ENCODE results near the gene FSTL1.

The FSTL1 gene

GRCh38 chr3:120450600-120451271 is at the start of gene FSTL1:
Gene FSTL1, minus strand, starts transcription at chr3:120450992. Its CDS starts 246 bp downstream, at chr3:120450746.
- H3K36me3 ChIP-seq (ENCODE audit: control insufficient read depth in 2 of 2, insufficient read depth in 2 of 2, low read length in 2 of 2), result peaks cover 0 to 6% of the 10 kb centered on the region in 2 donors
- no peaks in the 10 kb centered on the region for H3K9me3 ChIP-seq (ENCODE audit: control insufficient read depth in 2 of 2, low read length in 2 of 2)
- H3K4me1 ChIP-seq (ENCODE audit: control insufficient read depth, insufficient read depth, low read length), result peaks cover 41% of the 10 kb centered on the region
- H3K27me3 ChIP-seq (ENCODE audit: control insufficient read depth in 1 of 2, insufficient read depth in 2 of 2, low read length in 2 of 2), result no peaks in the 10 kb centered on the region
- peak within 1 kb of the TSS; percentile 83 to 89 for H3K9ac ChIP-seq (ENCODE audit: low read length in 2 of 2)
- H3K27ac ChIP-seq (ENCODE audit: low read length), result peak within 1 kb of the TSS; percentile 96
- H3K4me3 ChIP-seq (ENCODE audit: low read length in 2 of 2), result peak within 1 kb of the TSS; percentile 44 to 84

GRCh38 chr3:120498556-120499346 is 48.0 kb upstream of the FSTL1 start:
- no peaks in the 10 kb centered on the region for H3K27me3 ChIP-seq (ENCODE audit: control insufficient read depth in 1 of 2, insufficient read depth in 2 of 2, low read length in 2 of 2)
- H3K9ac ChIP-seq (ENCODE audit: low read length in 2 of 2), result no peak overlapping the region
- H3K27ac ChIP-seq (ENCODE audit: low read length), result no peak overlapping the region
- no peaks in the 10 kb centered on the region for H3K36me3 ChIP-seq (ENCODE audit: control insufficient read depth in 2 of 2, insufficient read depth in 2 of 2, low read length in 2 of 2)
- peaks cover 6 to 9% of the 10 kb centered on the region in 2 donors for H3K9me3 ChIP-seq (ENCODE audit: control insufficient read depth in 2 of 2, low read length in 2 of 2)
- H3K4me3 ChIP-seq (ENCODE audit: low read length in 2 of 2), result no peak overlapping the region
- H3K4me1 ChIP-seq (ENCODE audit: control insufficient read depth, insufficient read depth, low read length), result peaks cover 3% of the 10 kb centered on the region

- H3K4me3 ChIP-seq (ENCODE audit: low read length in 2 of 2), result peak overlapping the region in 1 of 2 donors; percentile 33
- H3K9ac ChIP-seq (ENCODE audit: low read length in 2 of 2), result no peak overlapping the region
- H3K36me3 ChIP-seq (ENCODE audit: control insufficient read depth in 2 of 2, insufficient read depth in 2 of 2, low read length in 2 of 2), result no peaks in the 10 kb centered on the region
- peaks cover 6 to 9% of the 10 kb centered on the region in 2 donors for H3K9me3 ChIP-seq (ENCODE audit: control insufficient read depth in 2 of 2, low read length in 2 of 2)
- no peak overlapping the region for H3K27ac ChIP-seq (ENCODE audit: low read length)
- H3K27me3 ChIP-seq (ENCODE audit: control insufficient read depth in 1 of 2, insufficient read depth in 2 of 2, low read length in 2 of 2), result no peaks in the 10 kb centered on the region
- H3K4me1 ChIP-seq (ENCODE audit: control insufficient read depth, insufficient read depth, low read length), result peaks cover 3% of the 10 kb centered on the region
Measured at GRCh38 chr3:120497818-120498217, 47.0 kb upstream of the FSTL1 start.

- H3K27ac ChIP-seq (ENCODE audit: low read length), result peak overlapping the region; percentile 61
- H3K9ac ChIP-seq (ENCODE audit: low read length in 2 of 2), result peak overlapping the region in 1 of 2 donors; percentile 2
- H3K9me3 ChIP-seq (ENCODE audit: control insufficient read depth in 2 of 2, low read length in 2 of 2), result peaks cover 6 to 9% of the 10 kb centered on the region in 2 donors
- H3K36me3 ChIP-seq (ENCODE audit: control insufficient read depth in 2 of 2, insufficient read depth in 2 of 2, low read length in 2 of 2), result no peaks in the 10 kb centered on the region
- H3K4me3 ChIP-seq (ENCODE audit: low read length in 2 of 2), result peak overlapping the region in 1 of 2 donors; percentile 33
- peaks cover 3% of the 10 kb centered on the region for H3K4me1 ChIP-seq (ENCODE audit: control insufficient read depth, insufficient read depth, low read length)
- H3K27me3 ChIP-seq (ENCODE audit: control insufficient read depth in 1 of 2, insufficient read depth in 2 of 2, low read length in 2 of 2), result no peaks in the 10 kb centered on the region
Measured at GRCh38 chr3:120497336-120497735, 46.5 kb upstream of the FSTL1 start.

- peak overlapping the region; percentile 61 for H3K27ac ChIP-seq (ENCODE audit: low read length)
Measured at GRCh38 chr3:120496278-120497002, 45.6 kb upstream of the FSTL1 start.

GRCh38 chr3:120495809-120496208 is 45.0 kb upstream of the FSTL1 start:
- Histone ChIP-seq H3K9me3 (ENCODE audit: control insufficient read depth in 2 of 2, low read length in 2 of 2) (peaks cover 6 to 9% of the 10 kb centered on the region in 2 donors), H3K36me3 (ENCODE audit: control insufficient read depth in 2 of 2, insufficient read depth in 2 of 2, low read length in 2 of 2) (no peaks in the 10 kb centered on the region), H3K9ac (ENCODE audit: low read length in 2 of 2) (no peak overlapping the region), H3K27ac (ENCODE audit: low read length) (peak overlapping the region; percentile 11), H3K4me1 (ENCODE audit: control insufficient read depth, insufficient read depth, low read length) (peaks cover 3% of the 10 kb centered on the region), H3K27me3 (ENCODE audit: control insufficient read depth in 1 of 2, insufficient read depth in 2 of 2, low read length in 2 of 2) (no peaks in the 10 kb centered on the region), H3K4me3 (ENCODE audit: low read length in 2 of 2) (no peak overlapping the region)

More at GRCh38 chr3:120496278-120497002, 45.6 kb upstream of the FSTL1 start:
- peaks cover 3% of the 10 kb centered on the region for H3K4me1 ChIP-seq (ENCODE audit: control insufficient read depth, insufficient read depth, low read length)
- no peaks in the 10 kb centered on the region for H3K27me3 ChIP-seq (ENCODE audit: control insufficient read depth in 1 of 2, insufficient read depth in 2 of 2, low read length in 2 of 2)
- H3K36me3 ChIP-seq (ENCODE audit: control insufficient read depth in 2 of 2, insufficient read depth in 2 of 2, low read length in 2 of 2), result no peaks in the 10 kb centered on the region
- peaks cover 6 to 9% of the 10 kb centered on the region in 2 donors for H3K9me3 ChIP-seq (ENCODE audit: control insufficient read depth in 2 of 2, low read length in 2 of 2)
- no peak overlapping the region for H3K9ac ChIP-seq (ENCODE audit: low read length in 2 of 2)
- H3K4me3 ChIP-seq (ENCODE audit: low read length in 2 of 2), result no peak overlapping the region

- Histone ChIP-seq H3K36me3 (ENCODE audit: control insufficient read depth in 2 of 2, insufficient read depth in 2 of 2, low read length in 2 of 2) (no peaks in the 10 kb centered on the region), H3K27ac (ENCODE audit: low read length) (no peak overlapping the region)
Measured at GRCh38 chr3:120492103-120492502, 41.3 kb upstream of the FSTL1 start.

GRCh38 chr3:120489421-120489820 is 38.6 kb upstream of the FSTL1 start:
- Histone ChIP-seq H3K4me3 (ENCODE audit: low read length in 2 of 2) (no peak overlapping the region), H3K9ac (ENCODE audit: low read length in 2 of 2) (no peak overlapping the region), H3K27me3 (ENCODE audit: control insufficient read depth in 1 of 2, insufficient read depth in 2 of 2, low read length in 2 of 2) (no peaks in the 10 kb centered on the region), H3K36me3 (ENCODE audit: control insufficient read depth in 2 of 2, insufficient read depth in 2 of 2, low read length in 2 of 2) (no peaks in the 10 kb centered on the region), H3K27ac (ENCODE audit: low read length) (no peak overlapping the region), H3K9me3 (ENCODE audit: control insufficient read depth in 2 of 2, low read length in 2 of 2) (no peaks in the 10 kb centered on the region), H3K4me1 (ENCODE audit: control insufficient read depth, insufficient read depth, low read length) (no peaks in the 10 kb centered on the region)

More at GRCh38 chr3:120492103-120492502, 41.3 kb upstream of the FSTL1 start:
- H3K27me3 ChIP-seq (ENCODE audit: control insufficient read depth in 1 of 2, insufficient read depth in 2 of 2, low read length in 2 of 2), result no peaks in the 10 kb centered on the region
- H3K9ac ChIP-seq (ENCODE audit: low read length in 2 of 2), result no peak overlapping the region
- H3K4me3 ChIP-seq (ENCODE audit: low read length in 2 of 2), result no peak overlapping the region
- H3K9me3 ChIP-seq (ENCODE audit: control insufficient read depth in 2 of 2, low read length in 2 of 2), result peaks cover 6 to 9% of the 10 kb centered on the region in 2 donors
- H3K4me1 ChIP-seq (ENCODE audit: control insufficient read depth, insufficient read depth, low read length), result no peaks in the 10 kb centered on the region

GRCh38 chr3:120488296-120488695 is 37.5 kb upstream of the FSTL1 start:
- Histone ChIP-seq H3K9me3 (ENCODE audit: control insufficient read depth in 2 of 2, low read length in 2 of 2) (no peaks in the 10 kb centered on the region), H3K4me3 (ENCODE audit: low read length in 2 of 2) (no peak overlapping the region), H3K27ac (ENCODE audit: low read length) (no peak overlapping the region)

GRCh38 chr3:120487191-120487650 is 36.4 kb upstream of the FSTL1 start:
- Histone ChIP-seq H3K9me3 (ENCODE audit: control insufficient read depth in 2 of 2, low read length in 2 of 2) (no peaks in the 10 kb centered on the region), H3K36me3 (ENCODE audit: control insufficient read depth in 2 of 2, insufficient read depth in 2 of 2, low read length in 2 of 2) (no peaks in the 10 kb centered on the region), H3K9ac (ENCODE audit: low read length in 2 of 2) (no peak overlapping the region), H3K27ac (ENCODE audit: low read length) (no peak overlapping the region), H3K4me1 (ENCODE audit: control insufficient read depth, insufficient read depth, low read length) (no peaks in the 10 kb centered on the region), H3K4me3 (ENCODE audit: low read length in 2 of 2) (no peak overlapping the region), H3K27me3 (ENCODE audit: control insufficient read depth in 1 of 2, insufficient read depth in 2 of 2, low read length in 2 of 2) (no peaks in the 10 kb centered on the region)

More at GRCh38 chr3:120488296-120488695, 37.5 kb upstream of the FSTL1 start:
- Histone ChIP-seq H3K36me3 (ENCODE audit: control insufficient read depth in 2 of 2, insufficient read depth in 2 of 2, low read length in 2 of 2) (no peaks in the 10 kb centered on the region), H3K4me1 (ENCODE audit: control insufficient read depth, insufficient read depth, low read length) (no peaks in the 10 kb centered on the region), H3K9ac (ENCODE audit: low read length in 2 of 2) (no peak overlapping the region), H3K27me3 (ENCODE audit: control insufficient read depth in 1 of 2, insufficient read depth in 2 of 2, low read length in 2 of 2) (no peaks in the 10 kb centered on the region)
